Common myeloid progenitor, CD34-positive (primary cell): ENCODE data around the gene PIK3AP1.
"Not testable (repeated sequence)": the region's sequence is repeated elsewhere in the genome, so short reads cannot be mapped to it uniquely, and the experiment has no call there.

Experiments used
- CTCF ChIA-PET: fragments of 350-600 bp; sonication (Branson Sonifier 250); formaldehyde crosslinking; loops from one replicate; lab custom pipeline; 2021; ENCODE audit warnings: antibody characterized with exemption; lab: Charles Lee
- POLR2A ChIA-PET: fragments of 350-600 bp; sonication (Branson Sonifier 250); formaldehyde crosslinking; loops from one replicate; lab custom pipeline; 2021; ENCODE audit warnings: antibody characterized with exemption; lab: Charles Lee
- DNase-seq, 3 donors: peaks; one replicate each; pipeline versions ENCODE4 v3.0.0 to v3.0.0-alpha.2; 2013
- H3K27ac ChIP-seq, 2 experiments: 1 replicate in 1 of 2; 2 replicates in 1 of 2; pipeline ENCODE4 v1.7.0; 2013; ENCODE audit warnings: inconsistent platforms in 2 of 2, low read length in 2 of 2, mild to moderate bottlenecking in 2 of 2, low read depth in 1 of 2, moderate library complexity in 1 of 2; ENCODE audit not compliant: severe bottlenecking in 2 of 2, insufficient read depth in 1 of 2, poor library complexity in 1 of 2
- H3K27me3 ChIP-seq, 5 experiments: replicated peaks in 2 of 5; 1 replicate in 3 of 5; 2 replicates in 2 of 5; pipeline versions ENCODE4 v1.6.1 to v1.7.0; 2013; ENCODE audit warnings: low read length in 4 of 5, mild to moderate bottlenecking in 2 of 5, moderate library complexity in 2 of 5, inconsistent platforms in 1 of 5; ENCODE audit not compliant: insufficient read depth in 5 of 5, control insufficient read depth in 4 of 5
- H3K36me3 ChIP-seq, 4 experiments: 1 replicate in 2 of 4; 2 replicates in 2 of 4; pipeline versions ENCODE4 v1.6.1 to v1.7.0; 2013; ENCODE audit warnings: low read length in 3 of 4, control low read depth in 1 of 4, mild to moderate bottlenecking in 1 of 4; ENCODE audit not compliant: control insufficient read depth in 4 of 4, insufficient read depth in 4 of 4
- H3K4me1 ChIP-seq, 4 experiments: 1 replicate in 3 of 4; 2 replicates in 1 of 4; pipeline versions ENCODE4 v1.6.1 to v1.7.1; 2013; ENCODE audit warnings: low read length in 3 of 4, mild to moderate bottlenecking in 3 of 4, control low read depth in 1 of 4, inconsistent platforms in 1 of 4, moderate library complexity in 1 of 4; ENCODE audit not compliant: control insufficient read depth in 4 of 4, insufficient read depth in 4 of 4; ENCODE audit errors: control extremely low read depth in 1 of 4
- H3K4me3 ChIP-seq, 7 experiments: 1 replicate in 4 of 7; 2 replicates in 3 of 7; pipeline versions ENCODE4 v1.5.1 to v1.7.0; 2013; ENCODE audit warnings: mild to moderate bottlenecking in 7 of 7, low read length in 6 of 7, moderate library complexity in 6 of 7, inconsistent platforms in 2 of 7, low read depth in 2 of 7, control low read depth in 1 of 7; ENCODE audit not compliant: insufficient read depth in 4 of 7, control insufficient read depth in 1 of 7; ENCODE audit errors: extremely low read depth in 1 of 7
- H3K9me3 ChIP-seq, 5 experiments: 1 replicate in 4 of 5; 2 replicates in 1 of 5; pipeline versions ENCODE4 v1.6.1 to v1.7.1; 2013; ENCODE audit warnings: low read length in 4 of 5, mild to moderate bottlenecking in 2 of 5, inconsistent platforms in 1 of 5, low read depth in 1 of 5, moderate library complexity in 1 of 5; ENCODE audit not compliant: control insufficient read depth in 4 of 5, insufficient read depth in 2 of 5; ENCODE audit errors: control extremely low read depth in 1 of 5
- WGBS: methylation state at CpG from one replicate; pipeline ENCODE4 v1.1.5; 2013; ENCODE audit not compliant: insufficient coverage; 5-methylcytosine and 5-hydroxymethylcytosine counted together

Gene PIK3AP1

GRCh38 chr10:96746503-96746902, 26.2 kb upstream of the PIK3AP1 start:
- Histone ChIP-seq H3K27me3 (no peaks in the 10 kb centered on the region), H3K36me3 (peaks cover 0 to 6% (median 0%) of the 10 kb centered on the region in 4 experiments), H3K9me3 (no peaks in the 10 kb centered on the region), H3K4me3 (no peak overlapping the region), H3K4me1 (peaks cover 16 to 45% (median 21%) of the 10 kb centered on the region in 4 experiments), H3K27ac (no peak overlapping the region)
- CTCF ChIA-PET = interaction anchor here (0.8 to 1.4 kb wide), 6 partner anchors 12 to 106 kb away, joined by 3 to 4 read pairs (median 3); no protein-coding TSS in a partner anchor
- no peak for DNase-seq
- POLR2A ChIA-PET = no interaction called here
- WGBS = no CpG with 5 or more reads among the region's 3 CpGs

GRCh38 chr10:96745950-96746349, 25.6 kb upstream of the PIK3AP1 start:
- H3K4me3 ChIP-seq = no peak overlapping the region
- ChIA-PET POLR2A (no interaction called here), CTCF (interaction anchor here (0.8 to 1.4 kb wide), 5 partner anchors 12 to 106 kb away, joined by 3 to 4 read pairs (median 3); no protein-coding TSS in a partner anchor)
- peaks cover 0 to 6% (median 0%) of the 10 kb centered on the region in 4 experiments for H3K36me3 ChIP-seq
- peaks cover 19 to 50% (median 23%) of the 10 kb centered on the region in 4 experiments for H3K4me1 ChIP-seq
- H3K27ac ChIP-seq = no peak overlapping the region
- H3K27me3 ChIP-seq = no peaks in the 10 kb centered on the region
- H3K9me3 ChIP-seq = no peaks in the 10 kb centered on the region
- DNase-seq = no peak

GRCh38 chr10:96743988-96744585, 23.8 kb upstream of the PIK3AP1 start:
- no peaks in the 10 kb centered on the region for H3K27me3 ChIP-seq
- CTCF ChIA-PET = interaction anchor here (0.7 to 2.7 kb wide), 4 partner anchors 12 to 104 kb away, joined by 3 to 11 read pairs (median 4); no protein-coding TSS in a partner anchor
- 48% methylated on average over 6 of the region's 7 CpGs for WGBS
- peak overlapping the region in 2 of 7 experiments; percentile 1 to 25 for H3K4me3 ChIP-seq
- POLR2A ChIA-PET = no interaction called here
- no peaks in the 10 kb centered on the region for H3K9me3 ChIP-seq
- H3K36me3 ChIP-seq = peaks cover 0 to 6% (median 0%) of the 10 kb centered on the region in 4 experiments
- no peak overlapping the region for H3K27ac ChIP-seq
- H3K4me1 ChIP-seq = peaks cover 25 to 63% (median 30%) of the 10 kb centered on the region in 4 experiments
- peak in 2 of 3 donors; percentile 37 to 43 for DNase-seq

GRCh38 chr10:96741557-96741956, 21.2 kb upstream of the PIK3AP1 start:
- not testable (repeated sequence) for H3K9me3 ChIP-seq, H3K4me3 ChIP-seq, H3K36me3 ChIP-seq, H3K27me3 ChIP-seq, DNase-seq
- Histone ChIP-seq H3K27ac (peak overlapping the region in 1 of 2 experiments; percentile 46), H3K4me1 (peaks cover 12 to 57% (median 21%) of the 10 kb centered on the region in 4 experiments)
- CTCF ChIA-PET = interaction anchor here (0.8 to 2.2 kb wide), 9 partner anchors 9 to 103 kb away, joined by 3 to 10 read pairs (median 5); no protein-coding TSS in a partner anchor
- POLR2A ChIA-PET = interaction anchor here (1.2 kb wide), 1 partner anchor 69 kb away, joined by 3 read pairs; no protein-coding TSS in a partner anchor
- WGBS = 97% methylated on average over 5 of the region's 6 CpGs

GRCh38 chr10:96740579-96741281, 20.4 kb upstream of the PIK3AP1 start:
- H3K9me3 ChIP-seq = no peaks in the 10 kb centered on the region

GRCh38 chr10:96740141-96740540, 19.8 kb upstream of the PIK3AP1 start:
- Histone ChIP-seq H3K27me3 (no peaks in the 10 kb centered on the region), H3K9me3 (no peaks in the 10 kb centered on the region), H3K36me3 (no peaks in the 10 kb centered on the region), H3K4me1 (peaks cover 12 to 57% (median 21%) of the 10 kb centered on the region in 4 experiments), H3K27ac (peak overlapping the region in 1 of 2 experiments; percentile 46), H3K4me3 (peak overlapping the region in 2 of 7 experiments; percentile 57 to 59)
- ChIA-PET POLR2A (interaction anchor here (0.5 kb wide), 1 partner anchor 156 kb away, joined by 7 read pairs; no protein-coding TSS in a partner anchor), CTCF (interaction anchor here (0.6 to 2.2 kb wide), 8 partner anchors 9 to 101 kb away, joined by 3 to 10 read pairs (median 4); no protein-coding TSS in a partner anchor)
- WGBS = 96% methylated on average over 5 of the region's 7 CpGs
- DNase-seq = no peak

More at GRCh38 chr10:96740579-96741281, 20.4 kb upstream of the PIK3AP1 start:
- H3K27ac ChIP-seq = peak overlapping the region; percentile 12 to 46
- peaks cover 12 to 57% (median 21%) of the 10 kb centered on the region in 4 experiments for H3K4me1 ChIP-seq
- ChIA-PET POLR2A (interaction anchor here (0.6 to 1.2 kb wide), 2 partner anchors 22 to 68 kb away, joined by 3 read pairs; no protein-coding TSS in a partner anchor), CTCF (interaction anchor here (0.8 to 2.2 kb wide), 12 partner anchors 8 to 102 kb away, joined by 3 to 10 read pairs (median 4); no protein-coding TSS in a partner anchor)
- H3K4me3 ChIP-seq = peak overlapping the region in 4 of 7 experiments; percentile 23 to 59 (median 48)
- WGBS = 6% methylated on average over 7 of the region's 9 CpGs
- peak; percentile 54 to 88 (median 84) for DNase-seq
- H3K36me3 ChIP-seq = peaks cover 0 to 3% (median 0%) of the 10 kb centered on the region in 4 experiments
- no peaks in the 10 kb centered on the region for H3K27me3 ChIP-seq
